GM18526 (cell line): ENCODE data around the gene LRIT1.

Source experiments
- POLR2A ChIP-seq: IDR thresholded peaks from 3 replicates; pipeline ENCODE4 v1.6.1; 2011; ENCODE audit not compliant: insufficient read length; ENCODE audit errors: extremely low read depth

The LRIT1 gene, protein sequence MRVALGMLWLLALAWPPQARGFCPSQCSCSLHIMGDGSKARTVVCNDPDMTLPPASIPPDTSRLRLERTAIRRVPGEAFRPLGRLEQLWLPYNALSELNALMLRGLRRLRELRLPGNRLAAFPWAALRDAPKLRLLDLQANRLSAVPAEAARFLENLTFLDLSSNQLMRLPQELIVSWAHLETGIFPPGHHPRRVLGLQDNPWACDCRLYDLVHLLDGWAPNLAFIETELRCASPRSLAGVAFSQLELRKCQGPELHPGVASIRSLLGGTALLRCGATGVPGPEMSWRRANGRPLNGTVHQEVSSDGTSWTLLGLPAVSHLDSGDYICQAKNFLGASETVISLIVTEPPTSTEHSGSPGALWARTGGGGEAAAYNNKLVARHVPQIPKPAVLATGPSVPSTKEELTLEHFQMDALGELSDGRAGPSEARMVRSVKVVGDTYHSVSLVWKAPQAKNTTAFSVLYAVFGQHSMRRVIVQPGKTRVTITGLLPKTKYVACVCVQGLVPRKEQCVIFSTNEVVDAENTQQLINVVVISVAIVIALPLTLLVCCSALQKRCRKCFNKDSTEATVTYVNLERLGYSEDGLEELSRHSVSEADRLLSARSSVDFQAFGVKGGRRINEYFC

DNA sequence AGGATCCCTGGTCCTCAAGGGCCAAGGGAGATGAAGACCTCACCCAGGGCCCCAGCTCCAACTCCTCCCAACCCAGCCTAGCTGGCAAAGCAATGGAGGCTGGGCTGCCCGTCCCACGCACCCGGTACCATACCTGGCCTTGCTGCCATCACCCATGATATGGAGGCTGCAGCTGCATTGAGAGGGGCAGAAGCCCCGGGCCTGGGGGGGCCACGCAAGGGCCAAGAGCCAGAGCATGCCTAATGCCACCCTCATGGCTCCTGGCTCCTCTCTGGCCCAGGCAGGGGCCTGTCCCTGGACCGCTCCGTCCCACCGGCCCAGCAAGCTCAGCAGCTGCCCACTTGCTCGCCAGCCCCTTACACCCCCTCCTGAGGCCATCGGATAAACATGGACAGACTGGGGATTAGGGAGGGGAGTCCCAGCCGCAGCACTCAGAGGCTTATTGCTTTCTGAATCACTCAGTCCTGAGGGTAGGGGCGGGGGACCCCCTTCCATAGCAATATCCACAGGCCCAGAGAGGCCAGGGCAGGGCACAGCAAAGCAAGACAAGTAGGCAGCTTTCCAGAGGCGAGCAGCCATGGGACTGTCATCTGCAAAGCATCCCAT is at the start of gene LRIT1:
Gene LRIT1 (minus strand): TSS at position 362 of the 606 bp plus-strand sequence. CDS start 107 bp downstream, at position 255.
- TF ChIP-seq POLR2A: no peak

DNA sequence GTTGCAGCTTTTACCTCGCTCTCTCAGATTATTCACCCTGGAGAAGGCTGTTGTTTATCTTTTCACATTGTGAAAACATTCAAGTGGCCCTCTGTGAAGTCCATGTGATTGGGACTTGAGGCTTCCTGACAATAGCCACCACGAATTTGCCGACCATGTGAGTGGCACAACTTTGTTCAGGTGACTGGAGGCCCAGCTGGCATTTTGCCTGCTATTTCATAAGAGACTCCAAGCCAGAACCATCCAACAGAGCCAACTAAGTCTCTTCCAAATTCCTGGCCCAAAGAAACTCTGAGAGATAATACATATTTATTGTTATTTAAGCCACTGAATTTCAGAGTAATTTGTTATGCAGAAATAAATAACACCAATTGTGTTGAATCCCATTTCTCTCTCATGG is 48.9 kb upstream of the LRIT1 start:
- TF ChIP-seq POLR2A: no peak

DNA sequence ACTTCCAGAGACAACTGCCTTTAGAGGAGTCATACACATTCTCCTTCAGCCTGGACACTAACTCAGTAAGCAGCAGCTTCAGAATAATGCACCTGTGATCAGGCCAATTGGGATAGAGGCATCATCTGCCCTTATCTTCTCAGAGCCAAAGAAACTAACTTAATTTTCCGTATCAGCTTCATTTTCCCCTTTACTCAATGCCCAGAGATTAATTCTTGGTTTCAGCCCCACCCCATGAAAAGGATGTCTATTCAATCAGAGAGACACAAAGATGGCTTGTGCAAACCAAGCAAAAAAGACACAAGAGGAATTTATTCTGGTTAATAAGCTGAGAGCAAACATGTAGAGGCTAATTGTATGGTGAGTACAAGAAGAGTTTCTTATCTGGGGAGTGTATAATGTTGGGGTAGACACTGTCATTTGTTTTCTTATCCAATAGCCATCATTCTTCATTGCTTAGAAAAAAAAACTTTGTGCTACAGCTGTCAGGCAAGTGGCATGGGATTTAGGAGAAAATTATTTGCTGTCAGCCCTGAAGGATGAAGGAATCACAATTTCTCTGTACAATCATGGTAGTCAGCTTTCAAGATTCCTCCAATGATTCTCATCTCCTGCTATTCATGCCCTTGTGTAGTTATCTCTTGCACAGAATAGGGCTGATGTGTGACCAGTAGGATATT is 48.3 kb upstream of the LRIT1 start:
- TF ChIP-seq POLR2A: no peak

DNA sequence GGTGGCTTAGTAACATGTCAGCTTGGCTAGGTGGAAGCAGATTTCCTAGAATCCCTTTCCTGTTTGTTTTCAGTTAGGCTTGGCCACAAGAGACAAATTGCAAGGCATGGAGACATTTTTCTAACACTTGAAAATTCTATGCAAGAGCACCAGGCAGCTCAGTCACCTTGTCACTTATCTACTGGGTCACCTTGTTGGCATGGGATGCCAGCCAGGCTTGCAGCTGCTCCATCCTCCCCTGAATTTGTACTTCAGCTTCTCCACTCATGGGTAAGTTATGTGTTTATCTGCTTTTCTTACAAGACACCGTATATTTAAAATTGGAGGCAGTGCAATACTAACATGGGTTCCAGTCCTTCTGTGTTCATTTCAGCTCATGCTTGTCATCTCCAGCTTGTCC is 46.8 kb upstream of the LRIT1 start:
- TF ChIP-seq POLR2A: no peak

DNA sequence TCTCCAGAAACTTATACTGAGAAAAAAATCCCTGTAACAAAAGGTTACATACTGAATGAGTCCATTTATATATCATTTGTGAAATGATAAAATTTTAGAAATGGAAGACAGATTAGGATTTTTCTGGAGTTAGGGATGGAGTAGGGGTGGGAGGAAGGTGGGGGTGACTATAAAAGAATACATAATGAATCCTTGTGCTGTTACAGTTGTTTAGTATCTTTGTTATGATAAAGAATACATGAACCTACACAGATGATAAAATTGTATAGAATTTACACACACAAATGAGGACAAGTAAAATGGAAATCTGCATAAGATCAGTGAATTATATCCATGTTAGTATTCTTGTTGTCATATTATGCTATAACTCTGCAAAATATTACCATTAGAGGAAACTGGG is 45.3 kb upstream of the LRIT1 start:
- TF ChIP-seq POLR2A: no peak

DNA sequence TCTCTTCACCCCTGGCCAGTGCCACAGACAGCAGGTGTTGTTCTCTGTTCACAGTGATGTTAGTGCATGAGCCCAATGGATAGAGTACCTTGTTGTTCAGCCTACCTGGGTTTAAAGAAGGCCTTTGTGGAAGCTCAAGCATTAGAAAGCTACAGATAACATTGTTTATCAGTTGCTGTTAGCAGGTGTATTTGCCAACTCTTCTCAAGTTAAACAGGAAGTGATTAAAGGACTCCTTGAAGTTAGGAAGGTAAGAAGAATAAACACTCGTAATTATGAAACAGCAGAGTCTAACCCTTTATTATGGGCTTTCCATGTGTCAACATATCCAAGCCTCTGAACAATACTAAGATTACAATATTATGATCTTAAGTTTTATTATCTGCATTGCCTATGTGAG is 29.4 kb upstream of the LRIT1 start:
- TF ChIP-seq POLR2A: no peak

DNA sequence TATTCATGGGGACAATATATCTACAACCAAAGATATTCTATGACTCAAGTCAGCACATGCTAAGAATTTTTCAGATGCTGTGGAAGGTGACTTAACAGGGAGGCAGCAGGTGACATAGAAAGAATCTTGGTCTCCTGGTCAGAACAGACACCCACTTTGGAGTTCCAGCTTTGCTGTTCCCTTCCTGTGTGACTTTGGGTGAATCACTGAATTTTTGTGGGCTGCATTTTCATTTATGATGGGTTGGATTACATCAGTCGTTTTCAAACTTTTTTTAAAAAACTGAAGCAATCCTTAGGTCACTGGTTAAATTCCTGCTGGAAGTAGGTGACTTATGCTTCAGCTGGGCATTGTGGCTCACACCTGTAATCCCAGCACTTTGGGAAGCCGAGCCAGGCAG is 28.4 kb upstream of the LRIT1 start:
- no peak for TF ChIP-seq POLR2A

DNA sequence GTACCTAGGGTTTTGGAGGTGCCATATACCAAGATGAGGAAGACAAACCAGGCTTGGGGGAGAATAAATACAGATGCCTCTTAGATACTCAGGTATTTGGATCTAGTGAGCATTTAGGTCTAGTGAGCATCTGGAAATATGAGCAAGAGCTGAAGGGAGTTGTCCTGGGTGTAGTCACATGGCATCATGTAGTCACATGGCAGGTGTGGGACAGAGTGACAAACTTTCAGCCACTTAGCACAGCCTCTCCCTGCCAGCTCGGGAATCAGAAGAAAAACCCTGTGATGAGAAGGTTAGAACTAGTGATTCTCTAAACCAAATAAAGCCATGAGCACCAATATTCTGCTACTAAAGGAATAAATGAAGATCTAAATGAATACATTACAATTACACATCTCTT is 27.8 kb upstream of the LRIT1 start:
- no peak for TF ChIP-seq POLR2A

DNA sequence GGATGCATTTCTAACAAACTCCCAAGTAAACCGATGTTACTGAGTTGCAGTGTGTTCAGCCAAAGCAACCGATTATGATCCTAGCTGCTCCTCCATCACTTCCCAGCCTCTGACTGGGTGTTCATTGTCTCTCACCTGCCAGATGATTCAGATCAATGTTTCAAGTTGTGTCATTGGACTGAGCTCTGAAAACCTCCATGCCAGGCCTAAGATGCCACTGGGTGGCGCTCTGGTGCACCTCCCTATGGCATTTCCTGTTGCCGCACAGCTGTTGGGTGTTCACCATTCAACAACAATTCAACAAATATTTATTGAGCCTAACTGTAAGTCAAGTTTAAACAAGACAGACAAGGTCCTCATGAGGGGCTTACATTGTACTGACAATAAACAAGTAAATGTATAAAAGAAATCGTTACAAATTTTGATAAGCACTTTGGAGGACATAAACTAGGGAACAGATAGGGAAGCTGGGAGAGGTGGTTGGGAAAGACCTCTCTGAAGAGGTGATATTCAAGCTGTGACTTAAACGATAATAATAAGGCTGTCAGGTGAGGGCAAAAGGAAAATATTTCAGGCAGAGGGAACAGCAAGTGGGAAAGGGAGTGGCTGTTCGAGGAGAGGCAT is 26.3 kb upstream of the LRIT1 start:
- TF ChIP-seq POLR2A: no peak

DNA sequence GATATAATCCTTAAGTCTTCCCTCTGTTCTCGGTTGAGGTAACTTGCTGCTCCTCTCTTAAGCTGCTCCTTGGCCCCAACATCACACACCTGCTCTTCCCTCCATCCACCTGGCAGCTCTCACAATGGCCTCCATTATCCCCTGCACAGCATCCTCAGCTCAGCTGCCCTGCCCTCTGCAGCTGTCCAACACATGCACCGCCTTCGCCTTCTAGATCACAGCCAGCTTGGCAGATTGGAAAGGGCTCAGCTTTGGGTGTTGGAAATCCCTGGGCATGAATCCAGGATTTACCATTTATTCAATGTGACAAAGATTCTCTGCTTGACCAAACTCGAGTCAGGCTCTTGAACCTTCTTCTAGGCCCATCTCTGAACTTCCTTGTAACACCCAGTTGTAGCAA is 24.1 kb upstream of the LRIT1 start:
- no peak for TF ChIP-seq POLR2A

DNA sequence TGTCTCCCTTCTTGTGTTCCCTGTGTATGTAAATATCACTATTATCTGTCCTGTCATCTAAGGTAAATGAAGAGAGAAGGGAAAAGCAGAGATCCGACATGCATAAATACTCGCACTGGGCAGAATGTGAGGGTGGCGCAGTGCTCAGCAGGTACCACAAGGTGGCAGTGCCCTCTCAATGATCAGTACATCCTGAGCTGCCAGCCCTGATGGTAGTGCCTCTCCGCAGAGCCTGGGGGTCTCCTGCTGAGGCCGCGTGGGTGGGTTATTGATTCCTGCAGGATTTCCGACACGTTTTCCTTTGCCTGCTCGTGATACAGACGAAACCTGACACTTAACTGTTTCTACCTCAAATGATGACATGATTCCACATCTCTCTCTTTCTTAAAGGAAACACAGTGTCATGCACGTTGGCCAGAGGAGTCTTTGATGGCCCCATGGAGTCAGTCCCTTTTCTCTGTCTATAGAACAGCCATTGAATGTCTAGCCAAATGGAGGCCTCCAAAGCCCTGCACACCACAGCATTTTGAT is 23.3 kb upstream of the LRIT1 start:
- TF ChIP-seq POLR2A: no peak

DNA sequence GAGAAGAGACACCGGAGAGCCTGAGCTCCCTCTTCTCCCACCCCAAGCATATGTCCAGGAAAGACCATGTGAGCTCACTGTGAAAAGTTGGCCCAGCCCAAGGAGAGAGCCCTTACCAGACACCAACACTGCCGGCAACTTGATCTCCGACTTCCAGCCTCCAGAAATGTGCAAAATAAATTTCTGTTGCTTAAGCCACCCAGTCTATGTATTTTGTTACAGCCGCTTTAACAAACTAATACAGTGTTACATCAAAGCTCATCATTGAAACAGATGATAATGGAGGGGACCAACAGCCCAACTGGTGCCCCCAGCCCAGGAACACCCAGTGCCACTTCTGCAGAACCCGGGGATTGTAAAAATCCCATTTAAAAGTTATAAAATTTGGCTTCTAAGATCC is 22.4 kb upstream of the LRIT1 start:
- no peak for TF ChIP-seq POLR2A

DNA sequence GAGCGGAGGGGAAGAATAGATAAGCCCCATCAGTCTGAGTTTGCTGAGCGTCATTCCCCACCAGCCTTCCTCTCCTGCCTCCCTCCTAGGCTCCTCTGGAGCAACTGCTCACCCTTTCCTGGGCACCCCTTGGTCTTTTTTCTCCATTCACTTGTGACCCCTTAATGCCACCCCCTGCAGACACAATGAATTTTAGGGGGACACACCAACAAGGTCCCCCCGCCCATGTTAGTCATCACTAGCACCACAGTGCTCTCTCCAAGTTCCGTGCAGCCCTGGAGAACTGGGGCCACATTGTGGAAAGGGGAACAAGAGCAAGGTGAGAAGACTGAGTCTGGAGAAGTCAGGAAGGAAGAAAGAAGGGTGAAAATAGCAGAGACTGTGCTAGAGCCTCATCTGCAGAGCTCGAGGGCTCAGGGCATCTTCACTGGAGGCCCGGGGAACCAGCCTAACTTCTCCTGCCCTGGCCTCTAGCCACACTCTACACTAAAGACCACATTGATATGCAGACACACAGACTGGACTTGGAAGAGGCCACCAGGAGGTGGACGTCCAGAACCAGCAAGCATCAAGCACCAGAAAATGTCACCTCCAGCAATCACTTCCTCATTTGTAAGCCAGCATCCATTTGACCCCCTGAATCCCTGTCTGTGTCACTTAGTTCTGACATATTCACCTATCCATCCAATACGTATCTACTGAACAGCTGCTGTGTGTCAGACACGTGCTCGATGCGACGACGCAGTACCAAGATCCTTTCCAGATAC is 21.0 kb upstream of the LRIT1 start:
- TF ChIP-seq POLR2A: no peak

DNA sequence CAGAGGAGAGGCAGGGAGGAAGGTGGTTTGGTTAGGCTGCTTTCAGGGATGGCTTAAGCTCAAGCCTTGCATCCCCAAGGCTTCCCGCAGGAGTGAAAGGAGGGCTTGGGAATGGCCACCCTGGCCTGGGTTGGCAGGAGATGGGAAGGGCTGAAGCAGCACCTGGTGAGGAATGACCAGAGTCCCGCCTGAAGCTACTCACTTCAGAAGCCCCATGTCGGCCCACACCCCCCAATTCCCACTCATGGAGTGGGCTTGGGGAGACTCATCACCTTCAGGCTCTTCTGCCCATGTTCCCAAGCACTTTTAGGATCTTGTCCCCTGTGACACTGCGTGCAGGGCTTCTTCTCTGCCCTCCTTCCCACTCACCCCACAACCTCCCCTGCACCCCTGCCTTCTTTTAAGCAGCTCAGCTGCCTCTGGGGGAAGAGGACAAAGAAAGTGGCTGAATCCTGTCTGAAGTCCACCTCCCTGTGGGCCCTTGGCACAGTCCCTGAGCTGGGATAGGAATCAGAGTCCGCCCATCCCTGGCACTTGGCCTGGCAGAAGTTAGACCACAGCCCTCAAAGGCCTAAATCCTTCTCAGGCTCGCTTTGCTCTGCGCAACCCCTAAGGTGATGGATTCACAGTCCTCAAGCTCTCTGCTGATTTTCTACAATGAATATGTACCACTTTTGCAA is 20.0 kb upstream of the LRIT1 start:
- no peak for TF ChIP-seq POLR2A
